Vagina (tissue), 2 donors: Measurements from ENCODE around the gene KIF22. TPM values are rescaled to one million over a fixed set of nuclear protein-coding genes. Genes with fewer than 3 reads are reported as not detected.
"Not testable (repeated sequence)": the region's sequence is repeated elsewhere in the genome, so short reads cannot be mapped to it uniquely, and the experiment has no call there.

ENCODE experiments used
- DNase-seq, 2 donors: peaks; one replicate each; pipeline ENCODE4 v3.0.0-alpha.2; 2017; ENCODE audit errors: extremely low spot score in 2 of 2
- H3K27ac ChIP-seq: fragments of 200-600 bp; sonication (generic); one replicate; pipeline ENCODE4 v1.5.1; 2019
- H3K27me3 ChIP-seq: fragments of 200-600 bp; sonication (generic); one replicate; pipeline ENCODE4 v1.5.1; 2019
- H3K36me3 ChIP-seq, 2 donors: fragments of 200-600 bp; sonication (generic); one replicate each; pipeline ENCODE4 v1.5.1; 2017 to 2019
- H3K4me1 ChIP-seq: fragments of 200-600 bp; sonication (generic); one replicate; pipeline ENCODE4 v1.5.1; 2019
- H3K4me3 ChIP-seq, 2 donors: fragments of 200-600 bp; sonication (generic); 1 replicate in 1 of 2; 2 replicates in 1 of 2; pipeline ENCODE4 v1.5.1; 2016 to 2019
- H3K9me3 ChIP-seq: fragments of 200-600 bp; sonication (generic); one replicate; pipeline ENCODE4 v1.5.1; 2019
- POLR2A ChIP-seq, 2 donors: fragments of 450-650 bp; IDR thresholded peaks; one replicate each; pipeline ENCODE4 v1.6.1; 2017; ENCODE audit warnings: antibody characterized with exemption in 2 of 2, mild to moderate bottlenecking in 2 of 2, moderate library complexity in 2 of 2
- POLR2AphosphoS5 ChIP-seq, 2 donors: sonication (generic); formaldehyde crosslinking; IDR thresholded peaks; one replicate each; pipeline ENCODE4 v1.9.0; 2017; ENCODE audit warnings: antibody characterized with exemption in 2 of 2, mild to moderate bottlenecking in 2 of 2, low read depth in 1 of 2; ENCODE audit not compliant: insufficient read depth in 1 of 2
- intact Hi-C: fragments of 100-400 bp; cut with DNase I; formaldehyde crosslinking; loops from one replicate; pipeline ENCODE4 v1.15.1; 2023
- total RNA-seq: library from RNA; depleted of rRNA; stranded (reverse); fragments of >200 nt; gene quantifications from one replicate; pipeline ENCODE4 v1.2.3, GENCODE V29; 2016
- TF ChIP-seq, protein P1 (sequence below), 3 experiments: fragments of 450-650 bp in 2 of 3; fragments of 200-600 bp in 1 of 3; sonication (generic) in 1 of 3; IDR thresholded peaks; one replicate each; pipeline ENCODE4 v1.5.1; 2017 to 2019; ENCODE audit warnings: antibody characterized with exemption in 3 of 3, mild to moderate bottlenecking in 2 of 3, moderate library complexity in 2 of 3

KIF22 gene
- total RNA-seq, 1 donor from 2014 or later: 18.9 TPM

DNA sequence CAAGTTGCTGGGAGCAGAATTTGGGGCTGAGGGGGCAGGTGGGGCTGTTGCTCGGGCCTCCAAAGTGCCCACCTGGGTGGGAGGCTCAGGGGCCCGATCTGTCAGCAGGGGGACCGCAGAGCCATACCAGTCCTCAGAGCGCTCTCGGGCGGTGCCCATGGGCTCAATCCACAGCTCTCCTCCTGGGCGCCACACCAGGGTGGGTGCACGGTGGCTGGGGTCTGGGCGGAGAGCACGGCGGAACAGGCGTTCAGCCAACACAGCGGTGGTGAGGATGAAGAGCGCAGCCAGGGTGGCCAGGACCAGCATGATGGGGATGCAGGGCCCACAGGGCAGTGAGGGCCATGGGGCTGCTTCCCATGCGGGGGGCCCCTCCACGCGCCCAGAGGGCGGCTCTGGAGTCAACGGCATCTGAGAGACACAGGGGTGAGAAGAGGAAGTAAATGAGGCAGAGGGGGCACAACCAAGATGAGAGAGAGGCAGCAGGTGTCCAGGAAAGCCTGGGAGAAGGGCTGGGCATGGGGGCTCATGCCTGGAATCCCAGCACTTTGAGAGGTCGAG lies 45.9 kb upstream of the KIF22 start:
- Histone ChIP-seq H3K9me3 (no peaks in the 10 kb centered on the region), H3K4me3 (peak overlapping the region in 1 of 2 donors; percentile 37), H3K27ac (no peak overlapping the region), H3K27me3 (no peaks in the 10 kb centered on the region), H3K36me3 (no peaks in the 10 kb centered on the region), H3K4me1 (no peaks in the 10 kb centered on the region)
- TF ChIP-seq, protein P1, sequence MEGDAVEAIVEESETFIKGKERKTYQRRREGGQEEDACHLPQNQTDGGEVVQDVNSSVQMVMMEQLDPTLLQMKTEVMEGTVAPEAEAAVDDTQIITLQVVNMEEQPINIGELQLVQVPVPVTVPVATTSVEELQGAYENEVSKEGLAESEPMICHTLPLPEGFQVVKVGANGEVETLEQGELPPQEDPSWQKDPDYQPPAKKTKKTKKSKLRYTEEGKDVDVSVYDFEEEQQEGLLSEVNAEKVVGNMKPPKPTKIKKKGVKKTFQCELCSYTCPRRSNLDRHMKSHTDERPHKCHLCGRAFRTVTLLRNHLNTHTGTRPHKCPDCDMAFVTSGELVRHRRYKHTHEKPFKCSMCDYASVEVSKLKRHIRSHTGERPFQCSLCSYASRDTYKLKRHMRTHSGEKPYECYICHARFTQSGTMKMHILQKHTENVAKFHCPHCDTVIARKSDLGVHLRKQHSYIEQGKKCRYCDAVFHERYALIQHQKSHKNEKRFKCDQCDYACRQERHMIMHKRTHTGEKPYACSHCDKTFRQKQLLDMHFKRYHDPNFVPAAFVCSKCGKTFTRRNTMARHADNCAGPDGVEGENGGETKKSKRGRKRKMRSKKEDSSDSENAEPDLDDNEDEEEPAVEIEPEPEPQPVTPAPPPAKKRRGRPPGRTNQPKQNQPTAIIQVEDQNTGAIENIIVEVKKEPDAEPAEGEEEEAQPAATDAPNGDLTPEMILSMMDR (IDR thresholded peaks at IDR 0.05): no peak
- no peak for TF ChIP-seq POLR2AphosphoS5 (IDR thresholded peaks at IDR 0.05; ENCODE audit: insufficient read depth in 1 of 2, low read depth in 1 of 2)
- TF ChIP-seq POLR2A (IDR thresholded peaks at IDR 0.05): no peak
- DNase-seq: no peak
- intact Hi-C loops: no loop called here

DNA sequence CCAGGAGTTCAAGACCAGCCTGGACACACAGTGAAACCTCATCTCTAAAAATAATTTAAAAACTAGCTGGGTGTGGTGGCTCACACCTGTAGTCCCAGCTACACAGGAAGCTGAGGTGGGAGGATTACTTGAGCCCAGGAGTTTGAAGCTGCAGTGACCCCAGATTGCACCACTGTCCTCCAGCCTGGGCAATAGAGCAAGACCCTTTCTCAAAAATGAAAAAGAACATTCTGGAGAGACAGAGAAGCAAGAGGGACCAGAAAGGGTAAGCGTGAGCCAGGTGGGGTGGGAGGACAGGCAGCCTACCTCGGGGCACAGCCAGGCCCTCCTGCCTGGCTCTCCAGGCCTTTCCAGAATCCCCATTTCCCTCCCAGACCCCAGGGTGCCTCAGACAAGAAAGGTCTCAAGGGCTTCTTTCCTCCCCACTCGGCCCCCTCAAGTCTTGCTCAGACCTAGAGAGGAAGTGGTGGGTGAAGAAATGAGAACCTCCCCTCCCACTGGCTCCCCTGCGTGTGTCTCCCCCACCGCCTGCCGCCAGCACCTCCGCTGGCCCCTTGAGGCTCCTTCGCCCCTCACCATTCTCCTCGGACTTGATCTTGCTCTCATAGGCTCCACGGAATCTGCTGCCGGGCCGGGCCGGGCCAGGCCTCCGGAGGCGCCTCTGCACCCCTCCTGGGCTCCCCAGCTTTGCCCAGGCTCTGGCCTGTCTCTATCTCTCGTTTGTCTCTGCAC lies 45.3 kb upstream of the KIF22 start:
- H3K4me3 ChIP-seq: peak overlapping the region in 1 of 2 donors; percentile 37
- H3K27me3 ChIP-seq: no peaks in the 10 kb centered on the region
- TF ChIP-seq POLR2AphosphoS5 (IDR thresholded peaks at IDR 0.05; ENCODE audit: insufficient read depth in 1 of 2, low read depth in 1 of 2) (no peak), POLR2A (IDR thresholded peaks at IDR 0.05) (no peak)
- TF ChIP-seq, protein P1 (IDR thresholded peaks at IDR 0.05): no peak
- H3K27ac ChIP-seq: no peak overlapping the region
- intact Hi-C loops: no loop called here
- DNase-seq: no peak
- no peaks in the 10 kb centered on the region for H3K9me3 ChIP-seq
- no peaks in the 10 kb centered on the region for H3K36me3 ChIP-seq
- no peaks in the 10 kb centered on the region for H3K4me1 ChIP-seq

DNA sequence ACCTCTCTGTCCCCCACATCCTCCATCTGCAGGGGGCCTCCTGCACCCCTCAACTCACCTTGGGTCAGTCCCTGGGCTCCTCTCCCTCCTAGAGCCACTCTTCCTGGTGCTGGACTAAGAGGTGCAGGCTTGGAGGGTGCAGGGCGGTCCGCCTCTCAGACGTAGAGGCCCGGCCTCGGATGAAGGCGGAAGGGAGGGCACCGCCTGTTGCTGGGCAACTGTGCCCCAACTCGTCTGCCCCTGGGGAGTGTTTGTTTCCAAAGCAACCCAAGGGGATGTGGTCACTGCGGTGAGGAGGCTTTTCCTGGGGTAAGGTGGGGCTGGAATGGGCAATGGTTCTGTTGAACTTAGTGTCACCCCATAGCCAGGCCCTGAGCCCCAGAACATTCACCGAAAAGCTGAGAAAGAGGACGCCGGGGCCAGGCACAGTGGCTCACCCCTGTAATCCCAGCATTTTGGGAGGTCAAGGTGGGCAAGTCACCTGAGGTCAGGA lies 44.7 kb upstream of the KIF22 start, which contains the start of gene C16orf54:
Gene C16orf54, minus strand, starts transcription at position 138 of the 493 bp plus-strand sequence. CDS start 1,039 bp downstream, outside the sequence.
- no peaks in the 10 kb centered on the region for H3K36me3 ChIP-seq
- intact Hi-C loops: no loop called here
- TF ChIP-seq, protein P1 (IDR thresholded peaks at IDR 0.05): no peak
- TF ChIP-seq POLR2A (IDR thresholded peaks at IDR 0.05) (no peak), POLR2AphosphoS5 (IDR thresholded peaks at IDR 0.05; ENCODE audit: insufficient read depth in 1 of 2, low read depth in 1 of 2) (peak in 1 of 2 donors; percentile 47)
- peak within 1 kb of the TSS in 1 of 2 donors; percentile 37 for H3K4me3 ChIP-seq
- no peaks in the 10 kb centered on the region for H3K9me3 ChIP-seq
- no peaks in the 10 kb centered on the region for H3K4me1 ChIP-seq
- no peak for DNase-seq
- no peaks in the 10 kb centered on the region for H3K27me3 ChIP-seq
- no peak within 1 kb of the TSS for H3K27ac ChIP-seq

DNA sequence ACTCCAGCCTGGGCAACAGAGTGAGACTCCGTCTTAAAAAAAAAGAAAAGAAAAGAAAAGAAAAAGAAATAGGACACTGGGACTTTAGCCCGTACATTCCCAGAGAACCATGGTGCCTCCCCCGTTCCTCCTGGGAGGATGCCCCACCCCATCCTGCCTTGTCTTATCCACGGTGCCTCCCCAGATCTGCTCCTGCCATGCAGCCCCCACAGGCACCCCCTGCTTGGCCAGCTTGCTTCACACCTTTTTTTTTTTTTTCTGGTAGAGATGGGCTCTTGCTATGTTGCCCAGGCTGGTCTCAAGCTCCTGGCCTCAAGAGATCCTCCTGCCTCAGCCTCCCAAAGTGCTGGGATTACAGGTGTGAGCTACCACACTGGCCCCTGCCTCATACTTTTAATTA lies 44.0 kb upstream of the KIF22 start:
- H3K27me3 ChIP-seq, intact Hi-C loops, H3K4me3 ChIP-seq, H3K4me1 ChIP-seq, DNase-seq, H3K9me3 ChIP-seq, H3K27ac ChIP-seq, H3K36me3 ChIP-seq: not testable (repeated sequence)

DNA sequence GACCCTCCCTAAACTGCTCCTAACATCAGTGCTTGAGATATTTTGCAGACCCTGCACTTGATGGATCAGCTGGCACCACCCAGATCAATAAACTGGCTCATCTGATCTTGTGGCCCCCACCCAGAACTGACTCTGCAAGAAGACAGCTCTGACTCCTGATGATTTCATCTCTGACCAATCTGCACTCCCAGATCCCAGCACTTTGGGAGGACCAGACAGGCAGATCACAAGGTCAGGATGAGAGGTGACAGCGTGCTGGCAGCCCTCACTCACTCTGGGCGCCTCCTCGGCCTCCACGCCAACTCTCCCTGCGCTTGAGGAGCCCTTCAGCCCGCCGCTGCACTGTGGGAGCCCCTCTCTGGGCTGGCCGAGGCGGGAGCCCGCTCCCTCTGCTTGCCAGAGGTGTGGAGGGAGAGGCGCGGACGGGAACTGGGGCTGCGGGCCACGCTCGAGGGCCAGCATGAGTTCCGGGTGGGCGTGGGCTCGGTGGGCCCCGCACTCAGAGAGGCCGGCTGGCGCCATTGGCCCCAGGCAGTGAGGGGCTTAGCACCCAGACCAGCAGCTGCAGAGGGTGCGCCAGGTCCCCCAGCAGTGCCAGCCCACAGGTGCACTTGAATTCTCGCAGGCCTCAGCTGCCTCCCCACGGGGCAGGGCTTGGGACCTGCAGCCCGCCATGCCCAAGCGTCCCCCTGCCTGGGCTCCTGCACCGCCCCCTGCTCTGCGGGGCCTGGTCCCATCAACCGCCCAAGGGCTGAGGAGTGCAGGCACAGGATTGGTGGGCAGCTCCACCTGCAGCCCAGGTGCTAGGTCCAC lies 42.4 kb upstream of the KIF22 start:
- no peak overlapping the region for H3K27ac ChIP-seq
- H3K27me3 ChIP-seq: no peaks in the 10 kb centered on the region
- intact Hi-C loops: no loop called here
- no peaks in the 10 kb centered on the region for H3K36me3 ChIP-seq
- TF ChIP-seq POLR2A (IDR thresholded peaks at IDR 0.05): no peak
- TF ChIP-seq, protein P1 (IDR thresholded peaks at IDR 0.05): no peak
- no peak for TF ChIP-seq POLR2AphosphoS5 (IDR thresholded peaks at IDR 0.05; ENCODE audit: insufficient read depth in 1 of 2, low read depth in 1 of 2)
- no peaks in the 10 kb centered on the region for H3K9me3 ChIP-seq
- DNase-seq: no peak
- H3K4me3 ChIP-seq: no peak overlapping the region
- no peaks in the 10 kb centered on the region for H3K4me1 ChIP-seq

DNA sequence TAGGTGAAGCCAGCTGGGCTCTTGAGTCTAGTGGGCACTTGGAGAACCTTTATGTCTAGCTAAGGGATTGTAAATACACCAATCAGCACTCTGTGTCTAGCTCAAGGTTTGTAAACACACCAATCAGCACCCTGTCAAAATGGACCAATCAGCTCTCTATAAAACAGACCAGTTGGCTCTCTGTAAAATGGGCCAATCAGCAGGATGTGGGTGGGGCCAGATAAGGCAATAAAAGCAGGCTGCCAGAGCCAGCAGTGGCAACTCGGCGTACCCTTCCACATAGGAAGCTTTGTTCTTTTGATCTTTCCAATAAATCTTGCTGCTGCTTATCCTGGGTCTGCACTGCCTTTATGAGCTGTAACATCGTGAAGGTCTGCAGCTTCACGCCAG lies 41.8 kb upstream of the KIF22 start:
- intact Hi-C loops, DNase-seq, H3K27ac ChIP-seq, H3K4me3 ChIP-seq, H3K36me3 ChIP-seq, H3K9me3 ChIP-seq, H3K27me3 ChIP-seq, H3K4me1 ChIP-seq: not testable (repeated sequence)
